ENCODE results near the gene ZNF804B. TPM values are rescaled to one million over a fixed set of nuclear protein-coding genes. Genes with fewer than 3 reads are reported as not detected.
A peak's percentile ranks its signal among the peaks of the same experiment; 100 is the strongest.

The ZNF804B gene
- total RNA-seq (2021) (not detected in 2 replicates), Bru-seq, nascent RNA (percentile 0 among the genes with signal in this experiment), BruChase-seq, experiment 1, labeled RNA remaining after a 2-hour chase (percentile 0 among the genes with signal in this experiment), BruChase-seq, experiment 2, labeled RNA remaining after a 6-hour chase (percentile 2 among the genes with signal in this experiment)
- long read RNA-seq: 0 reads

DNA sequence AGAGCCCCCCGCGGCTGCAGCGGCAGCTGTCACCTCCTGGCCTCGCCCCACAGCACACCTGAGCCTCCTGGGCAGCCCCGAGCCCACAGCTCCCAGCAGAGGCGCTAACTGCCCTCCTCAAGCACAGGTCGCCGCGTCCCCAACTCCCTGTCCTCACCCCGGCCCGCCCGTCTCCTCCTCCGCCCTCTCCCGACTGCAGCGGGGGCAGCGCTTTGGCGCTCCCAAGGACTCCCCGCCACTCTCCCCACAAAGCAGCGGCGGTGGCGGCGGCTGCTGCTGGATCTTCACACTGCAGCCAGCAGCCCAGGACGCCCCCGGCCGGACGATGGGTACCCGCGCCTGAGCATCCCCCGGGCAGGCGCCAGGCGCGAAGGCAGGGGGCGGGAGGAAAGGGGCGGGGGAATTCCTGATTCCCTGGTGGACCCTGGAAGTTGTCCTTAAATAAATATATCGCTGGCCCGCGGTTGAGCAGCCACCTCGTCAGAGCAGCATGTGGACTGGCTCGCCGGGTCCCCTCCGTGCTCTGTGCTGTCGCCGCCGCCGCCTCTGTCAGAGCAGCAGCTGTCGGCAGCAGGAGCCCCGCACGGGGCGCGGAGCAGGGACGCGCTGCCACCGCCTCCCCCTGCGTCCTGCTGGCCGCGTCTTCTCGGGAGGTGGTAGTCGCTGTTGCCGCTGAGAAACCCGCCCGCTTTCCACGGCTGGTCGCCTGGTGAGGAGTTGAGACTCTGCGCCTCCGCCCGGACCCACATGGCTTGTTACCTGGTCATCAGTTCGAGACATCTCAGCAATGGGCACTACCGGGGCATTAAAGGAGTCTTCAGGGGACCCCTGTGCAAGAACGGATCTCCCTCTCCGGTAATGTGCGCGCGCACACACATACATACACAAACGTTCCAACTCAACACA, at the start of gene ZNF804B:
Gene ZNF804B, plus strand, starts transcription at position 471 of the 906 bp plus-strand sequence. Its CDS starts 277 bp downstream, at position 748.
- peaks cover 85% of the 10 kb centered on the region for H3K27me3 ChIP-seq (replicated peaks; ENCODE audit: insufficient read depth, low read depth, low read length, poor library complexity)
- H3K27ac ChIP-seq (ENCODE audit: low read depth, low read length, poor library complexity, severe bottlenecking): no peak within 1 kb of the TSS
- H3K4me1 ChIP-seq (ENCODE audit: insufficient read depth, low read length, poor library complexity, severe bottlenecking): no peaks in the 10 kb centered on the region
- ChIA-PET CTCF (no interaction called here), POLR2A (ENCODE audit: low non-redundant PET) (no interaction called here)
- TF ChIP-seq, protein P1, sequence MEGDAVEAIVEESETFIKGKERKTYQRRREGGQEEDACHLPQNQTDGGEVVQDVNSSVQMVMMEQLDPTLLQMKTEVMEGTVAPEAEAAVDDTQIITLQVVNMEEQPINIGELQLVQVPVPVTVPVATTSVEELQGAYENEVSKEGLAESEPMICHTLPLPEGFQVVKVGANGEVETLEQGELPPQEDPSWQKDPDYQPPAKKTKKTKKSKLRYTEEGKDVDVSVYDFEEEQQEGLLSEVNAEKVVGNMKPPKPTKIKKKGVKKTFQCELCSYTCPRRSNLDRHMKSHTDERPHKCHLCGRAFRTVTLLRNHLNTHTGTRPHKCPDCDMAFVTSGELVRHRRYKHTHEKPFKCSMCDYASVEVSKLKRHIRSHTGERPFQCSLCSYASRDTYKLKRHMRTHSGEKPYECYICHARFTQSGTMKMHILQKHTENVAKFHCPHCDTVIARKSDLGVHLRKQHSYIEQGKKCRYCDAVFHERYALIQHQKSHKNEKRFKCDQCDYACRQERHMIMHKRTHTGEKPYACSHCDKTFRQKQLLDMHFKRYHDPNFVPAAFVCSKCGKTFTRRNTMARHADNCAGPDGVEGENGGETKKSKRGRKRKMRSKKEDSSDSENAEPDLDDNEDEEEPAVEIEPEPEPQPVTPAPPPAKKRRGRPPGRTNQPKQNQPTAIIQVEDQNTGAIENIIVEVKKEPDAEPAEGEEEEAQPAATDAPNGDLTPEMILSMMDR (conservative IDR thresholded peaks at IDR 0.05; ENCODE audit: low read depth, low read length): no peak
- peak; percentile 90 for TF ChIP-seq EZH2 (IDR thresholded peaks at IDR 0.05; ENCODE audit: borderline replicate concordance, low read depth, low read length, poor library complexity, severe bottlenecking)
- H3K36me3 ChIP-seq (ENCODE audit: insufficient read depth, low read length, poor library complexity, severe bottlenecking): no peaks in the 10 kb centered on the region
- H3K9me3 ChIP-seq (ENCODE audit: low read depth, low read length, poor library complexity, severe bottlenecking): no peaks in the 10 kb centered on the region
- H3K4me3 ChIP-seq (ENCODE audit: low read depth, low read length, poor library complexity, severe bottlenecking): no peak within 1 kb of the TSS
- intact Hi-C loops (cut with micrococcal nuclease; ENCODE audit: unreplicated experiment): no loop called here
- no peak for DNase-seq (ENCODE audit: low spot score)
- no TSS peak for BruUV-seq (replicated peaks)

DNA sequence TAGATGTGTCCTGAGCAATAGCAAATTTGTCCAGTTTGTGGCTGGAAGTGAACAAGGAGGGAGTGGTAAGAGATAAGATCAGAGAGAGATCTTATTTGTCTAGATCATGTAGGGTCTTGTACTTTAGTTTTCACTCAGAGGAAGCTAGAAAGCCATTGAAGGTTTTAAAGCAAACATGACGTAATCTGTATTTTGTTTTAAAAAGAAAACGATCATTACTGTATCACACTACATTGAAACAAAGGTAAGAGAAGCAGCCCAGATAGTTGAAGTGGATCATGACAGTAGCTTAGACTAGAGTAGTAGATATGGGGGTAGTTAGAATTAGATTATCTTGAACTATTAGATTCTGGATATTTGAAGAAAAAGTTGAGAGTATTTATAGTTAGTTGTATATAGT, 23.6 kb upstream of the ZNF804B start:
- no TSS peak for BruUV-seq (replicated peaks)
- no peaks in the 10 kb centered on the region for H3K36me3 ChIP-seq (ENCODE audit: insufficient read depth, low read length, poor library complexity, severe bottlenecking)
- no peaks in the 10 kb centered on the region for H3K27me3 ChIP-seq (replicated peaks; ENCODE audit: insufficient read depth, low read depth, low read length, poor library complexity)
- H3K4me1 ChIP-seq (ENCODE audit: insufficient read depth, low read length, poor library complexity, severe bottlenecking): no peaks in the 10 kb centered on the region
- intact Hi-C loops (cut with micrococcal nuclease; ENCODE audit: unreplicated experiment): no loop called here
- ChIA-PET CTCF (no interaction called here), POLR2A (ENCODE audit: low non-redundant PET) (no interaction called here)
- TF ChIP-seq, protein P1 (conservative IDR thresholded peaks at IDR 0.05; ENCODE audit: low read depth, low read length): no peak
- TF ChIP-seq EZH2 (IDR thresholded peaks at IDR 0.05; ENCODE audit: borderline replicate concordance, low read depth, low read length, poor library complexity, severe bottlenecking): no peak
- no peak overlapping the region for H3K4me3 ChIP-seq (ENCODE audit: low read depth, low read length, poor library complexity, severe bottlenecking)
- H3K9me3 ChIP-seq (ENCODE audit: low read depth, low read length, poor library complexity, severe bottlenecking): no peaks in the 10 kb centered on the region
- no peak overlapping the region for H3K27ac ChIP-seq (ENCODE audit: low read depth, low read length, poor library complexity, severe bottlenecking)
- DNase-seq (ENCODE audit: low spot score): no peak

DNA sequence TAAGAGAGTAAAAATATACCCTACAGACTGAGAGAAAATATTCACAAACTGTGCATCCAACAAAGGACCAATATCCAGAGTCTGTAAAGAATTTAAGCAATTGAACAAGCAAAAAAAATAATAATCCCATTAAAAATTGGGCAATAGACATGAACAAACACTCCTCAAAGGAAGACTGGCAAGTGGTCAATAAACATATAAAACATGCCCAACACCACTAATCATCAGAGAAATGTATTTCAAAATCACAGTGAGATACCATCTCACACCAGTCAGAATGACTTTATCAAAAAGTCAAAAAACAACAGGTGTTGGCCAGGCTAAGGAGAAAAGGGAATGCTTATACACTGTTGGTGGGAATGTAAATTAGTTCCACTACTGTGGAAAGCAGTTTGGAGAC, 21.9 kb upstream of the ZNF804B start:
- Histone ChIP-seq H3K27me3 (replicated peaks; ENCODE audit: insufficient read depth, low read depth, low read length, poor library complexity) (no peaks in the 10 kb centered on the region), H3K4me1 (ENCODE audit: insufficient read depth, low read length, poor library complexity, severe bottlenecking) (no peaks in the 10 kb centered on the region), H3K36me3 (ENCODE audit: insufficient read depth, low read length, poor library complexity, severe bottlenecking) (no peaks in the 10 kb centered on the region), H3K9me3 (ENCODE audit: low read depth, low read length, poor library complexity, severe bottlenecking) (no peaks in the 10 kb centered on the region), H3K27ac (ENCODE audit: low read depth, low read length, poor library complexity, severe bottlenecking) (no peak overlapping the region), H3K4me3 (ENCODE audit: low read depth, low read length, poor library complexity, severe bottlenecking) (no peak overlapping the region)
- intact Hi-C loops (cut with micrococcal nuclease; ENCODE audit: unreplicated experiment): no loop called here
- BruUV-seq (replicated peaks): no TSS peak
- no peak for DNase-seq (ENCODE audit: low spot score)
- ChIA-PET POLR2A (ENCODE audit: low non-redundant PET) (no interaction called here), CTCF (no interaction called here)
- TF ChIP-seq, protein P1 (conservative IDR thresholded peaks at IDR 0.05; ENCODE audit: low read depth, low read length): no peak
- no peak for TF ChIP-seq EZH2 (IDR thresholded peaks at IDR 0.05; ENCODE audit: borderline replicate concordance, low read depth, low read length, poor library complexity, severe bottlenecking)
